GM21515 (cell line): ENCODE data around the gene ASB6.

Experiments used
- ATAC-seq: cut with Tn5 transposase; IDR thresholded peaks from one replicate; pipeline ENCODE4 v1.9.1; 2021; ENCODE audit not compliant: unreplicated experiment

The ASB6 gene

DNA sequence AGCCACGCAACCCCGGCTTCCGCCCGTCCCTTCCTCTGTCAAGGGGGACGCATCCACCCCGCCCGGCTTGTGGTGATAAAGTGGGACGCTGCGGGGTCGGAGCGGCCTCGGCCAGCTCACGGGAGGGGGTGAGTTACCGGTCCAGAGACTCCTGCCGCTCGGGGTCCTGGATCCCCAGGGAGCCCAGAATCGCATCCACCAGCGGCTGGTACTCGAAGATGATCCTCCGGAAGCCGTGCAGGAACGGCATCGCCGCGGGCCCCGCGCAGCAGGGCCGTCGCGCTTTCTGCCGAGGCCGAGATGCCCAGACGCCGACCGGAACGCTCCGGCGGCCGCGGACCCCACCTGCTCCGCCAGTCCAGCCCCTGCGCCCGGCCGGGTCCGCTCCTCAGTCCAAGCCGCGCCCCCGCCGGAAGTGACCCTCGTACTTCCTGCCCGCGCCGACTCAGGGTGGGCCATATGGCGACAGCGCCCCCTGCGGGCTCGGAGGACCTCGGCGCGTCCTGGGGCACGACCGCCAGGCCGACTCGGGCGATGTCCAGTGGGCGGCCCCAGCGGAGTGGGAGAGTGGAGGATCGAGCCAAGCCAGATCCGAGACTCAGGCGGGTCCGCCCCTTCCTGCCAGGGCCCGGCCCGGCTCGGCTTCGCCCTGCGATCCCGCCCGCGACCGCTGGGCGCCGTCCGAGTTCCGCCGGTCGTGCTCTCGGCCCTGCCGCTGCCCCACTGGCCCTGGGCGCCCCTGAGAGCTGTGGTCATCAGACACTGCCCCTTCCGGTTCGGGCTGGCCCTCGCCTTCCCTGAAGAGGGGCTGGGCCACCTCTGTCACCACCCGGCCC is at the start of gene ASB6:
TSS of gene ASB6 (minus strand) at position 402 of the 836 bp plus-strand sequence. CDS start at position 250, 152 bp downstream.
- ATAC-seq: peak; percentile 81

- ATAC-seq: no peak
Measured at GRCh38 chr9:129688285-129689043, 46.5 kb upstream of the ASB6 start.

- ATAC-seq: no peak
Measured at GRCh38 chr9:129687391-129687790, 45.4 kb upstream of the ASB6 start.

- no peak for ATAC-seq
Measured at GRCh38 chr9:129686736-129687135, 44.8 kb upstream of the ASB6 start.

DNA sequence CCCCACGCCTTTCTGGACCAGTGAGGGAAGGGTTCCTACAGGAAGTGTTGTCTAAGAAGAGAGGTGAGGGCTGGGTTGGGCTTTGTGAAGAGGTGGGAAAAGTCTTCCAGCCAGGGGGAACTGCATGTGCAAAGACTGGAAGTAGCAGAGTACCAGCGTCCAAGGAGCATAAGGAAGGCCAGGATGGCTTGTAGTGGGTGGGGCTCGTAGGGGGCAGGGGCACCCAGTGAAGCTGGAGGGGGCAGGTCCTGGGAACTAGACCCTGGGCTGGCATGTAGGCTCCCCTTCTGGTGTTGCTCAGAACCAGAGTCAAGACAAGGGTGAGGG is 43.9 kb upstream of the ASB6 start:
- no peak for ATAC-seq

GRCh38 chr9:129685220-129685932 is 43.4 kb upstream of the ASB6 start:
- ATAC-seq: no peak

- ATAC-seq: no peak
Measured at GRCh38 chr9:129682381-129682780, 40.4 kb upstream of the ASB6 start.

DNA sequence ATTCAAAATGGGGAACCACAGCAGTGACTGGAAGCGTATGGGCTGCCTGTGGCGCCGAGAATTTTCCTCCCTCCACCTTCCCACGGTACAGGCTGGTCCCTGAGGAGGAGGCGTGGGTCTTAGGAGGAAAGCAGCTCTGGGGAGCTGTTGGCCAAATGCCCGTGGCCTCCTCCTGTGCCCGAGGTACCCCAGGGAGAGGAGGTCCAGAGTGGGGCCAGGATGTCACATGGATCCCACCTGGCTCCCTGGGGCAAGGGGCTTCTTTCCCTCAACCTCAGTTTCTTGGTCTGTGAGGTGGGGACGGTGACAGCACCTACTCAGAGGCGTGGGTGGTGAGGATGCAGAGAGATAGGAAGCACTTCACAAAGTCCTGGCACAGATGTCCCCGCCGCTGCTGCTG is 40.0 kb upstream of the ASB6 start:
- no peak for ATAC-seq

DNA sequence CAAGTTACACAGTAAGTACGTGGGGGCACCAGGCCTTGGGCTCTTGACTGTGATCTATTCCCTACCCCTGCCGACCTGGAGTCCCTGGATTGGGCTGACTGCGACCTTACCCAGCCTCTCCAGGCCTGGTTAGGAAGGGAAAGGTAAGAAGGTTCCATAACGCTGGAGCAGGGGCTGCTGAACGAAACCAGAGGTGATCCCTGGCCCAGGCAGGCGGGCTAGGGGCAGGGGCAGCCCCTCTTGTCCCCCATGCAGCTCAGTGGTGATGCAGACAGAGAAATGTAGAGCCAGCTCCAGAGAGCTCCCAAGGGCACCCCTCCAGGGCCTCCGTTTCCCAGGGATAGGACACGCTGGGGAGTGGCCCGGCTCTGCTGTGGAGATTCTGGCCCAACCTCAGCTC is 37.6 kb upstream of the ASB6 start:
- no peak for ATAC-seq

- ATAC-seq: no peak
Measured at GRCh38 chr9:129678844-129679243, 36.9 kb upstream of the ASB6 start.

DNA sequence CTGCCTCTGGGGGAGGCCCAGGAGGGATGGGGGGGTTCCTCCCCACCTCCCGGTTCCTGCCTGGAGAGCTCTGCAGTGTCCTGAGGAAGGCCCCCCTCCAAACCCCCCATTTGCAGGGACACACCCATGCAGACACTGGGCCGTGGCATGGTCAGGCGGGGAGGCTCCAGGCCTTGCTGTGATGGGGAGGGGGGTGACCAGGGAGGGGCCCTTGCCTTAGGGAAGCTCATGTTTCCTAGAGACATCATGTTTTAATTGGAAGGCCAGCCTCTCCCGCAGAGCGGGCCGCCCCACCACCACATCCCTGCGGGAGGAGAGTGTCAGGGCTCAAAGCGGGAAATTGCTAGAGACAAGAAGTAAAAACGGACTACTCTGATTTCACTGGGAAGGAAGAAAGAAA is 35.5 kb upstream of the ASB6 start:
- no peak for ATAC-seq

- no peak for ATAC-seq
Measured at GRCh38 chr9:129676975-129677374, 35.0 kb upstream of the ASB6 start.

DNA sequence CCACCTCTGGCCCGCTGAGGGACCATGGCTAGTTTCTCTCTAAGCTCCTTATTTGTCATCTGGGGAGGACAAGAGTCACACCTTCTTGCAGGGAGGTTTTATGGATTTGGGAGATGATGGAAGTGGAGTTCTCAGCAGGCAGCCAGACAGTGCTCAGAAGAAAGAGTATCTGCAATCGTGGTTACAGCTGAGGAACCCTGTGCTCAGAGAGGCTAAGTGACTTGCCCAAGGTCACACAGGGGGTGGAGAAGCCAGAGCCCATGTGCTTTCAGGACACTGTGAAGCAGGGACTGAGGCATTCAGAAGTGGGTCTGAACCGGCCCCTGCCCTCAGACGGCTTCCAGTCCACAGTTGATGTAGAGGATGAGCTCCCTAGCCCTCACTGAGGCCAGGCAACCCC is 34.3 kb upstream of the ASB6 start:
- no peak for ATAC-seq

DNA sequence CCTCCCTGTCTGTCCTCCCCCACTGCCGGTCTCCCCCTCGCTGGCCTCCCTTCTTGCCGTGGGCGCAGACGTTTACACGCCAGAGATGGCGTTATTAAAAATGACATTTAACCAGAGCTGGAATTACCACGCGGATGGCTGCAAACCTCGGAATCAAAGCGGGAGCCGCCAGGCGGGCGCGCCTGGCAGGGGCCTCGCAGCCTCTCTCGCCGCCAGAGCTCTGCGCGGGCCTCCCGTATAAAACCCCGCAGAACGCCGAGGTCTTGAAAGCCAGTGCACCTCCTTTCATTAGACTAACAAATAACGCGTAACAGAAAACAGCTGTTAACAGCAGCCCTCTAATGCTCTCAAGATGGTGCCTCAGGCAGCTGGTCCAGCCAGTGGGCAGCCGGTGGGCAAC is 33.7 kb upstream of the ASB6 start:
- no peak for ATAC-seq

GRCh38 chr9:129674229-129674628 is 32.3 kb upstream of the ASB6 start:
- ATAC-seq: no peak

- ATAC-seq: no peak
Measured at GRCh38 chr9:129673602-129674001, 31.7 kb upstream of the ASB6 start.

DNA sequence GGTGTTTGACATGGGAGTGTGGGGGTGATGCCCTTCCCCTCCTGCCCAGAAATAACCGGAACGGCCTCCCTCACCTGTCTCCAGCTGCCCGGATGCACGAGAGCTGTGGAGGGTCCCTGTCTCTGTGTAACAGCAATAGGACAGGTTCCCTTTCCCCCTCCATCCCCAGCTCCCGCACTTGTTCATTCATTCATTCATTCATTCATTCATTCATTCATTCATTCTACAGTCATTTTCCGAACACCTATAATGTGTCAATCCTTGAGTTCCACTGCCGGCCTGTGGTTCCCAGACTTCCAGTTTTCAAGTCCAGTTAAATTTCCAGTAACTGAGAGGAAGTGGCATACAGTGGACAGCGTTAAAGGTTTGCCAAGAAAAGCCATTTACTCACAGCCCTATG is 30.8 kb upstream of the ASB6 start:
- no peak for ATAC-seq

GRCh38 chr9:129671519-129671918 is 29.6 kb upstream of the ASB6 start:
- no peak for ATAC-seq

GRCh38 chr9:129671065-129671464 is 29.1 kb upstream of the ASB6 start:
- no peak for ATAC-seq

GRCh38 chr9:129669946-129670345 is 28.0 kb upstream of the ASB6 start:
- ATAC-seq: no peak

DNA sequence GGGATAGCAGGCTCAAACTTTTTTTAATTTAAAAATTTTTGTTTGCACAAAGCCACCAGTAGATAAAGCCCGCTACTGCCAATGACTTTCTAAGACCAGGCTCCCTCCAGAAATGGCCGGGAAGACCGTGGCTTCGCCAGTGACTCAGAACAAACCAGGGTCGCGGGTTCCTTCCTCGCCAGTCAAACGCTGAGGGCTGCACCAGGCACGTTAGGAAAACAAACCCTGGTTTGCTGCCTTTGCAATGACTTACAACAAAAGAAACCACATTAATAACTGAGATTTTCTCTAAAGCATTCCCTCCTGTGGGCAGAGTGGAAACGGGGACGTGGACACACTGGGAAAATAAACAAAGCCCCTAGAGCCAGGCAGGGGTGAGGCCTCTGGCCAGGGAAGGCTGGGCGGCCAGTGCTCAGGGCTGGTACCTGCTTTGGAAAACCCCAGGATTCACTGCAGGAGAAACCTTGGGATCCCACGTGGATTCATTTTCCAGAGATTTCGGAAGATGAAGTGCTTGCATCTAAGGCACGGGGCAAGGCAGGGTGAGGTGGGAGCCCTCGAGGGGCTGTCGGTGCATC is 27.3 kb upstream of the ASB6 start:
- ATAC-seq: no peak
